Stomach (tissue), 9 donors: ENCODE data around the gene SYNE4. TPM values are rescaled to one million over a fixed set of nuclear protein-coding genes. Genes with fewer than 3 reads are reported as not detected.
"Not testable (repeated sequence)": the region's sequence is repeated elsewhere in the genome, so short reads cannot be mapped to it uniquely, and the experiment has no call there.

ENCODE experiments used
- DNase-seq, 2 donors: peaks; one replicate each; pipeline versions ENCODE4 v3.0.0 to v3.0.0-alpha.2; 2013 to 2019
- H3K27ac ChIP-seq, 5 donors: fragments of 200-600 bp in 4 of 5; sonication (generic) in 4 of 5; one replicate each; pipeline ENCODE4 v1.5.1; 2013 to 2019; ENCODE audit warnings: mild to moderate bottlenecking in 1 of 5, moderate library complexity in 1 of 5
- H3K27me3 ChIP-seq, 3 donors: fragments of 200-600 bp; sonication (generic); one replicate each; pipeline ENCODE4 v1.5.1; 2017 to 2019; ENCODE audit warnings: mixed run types in 1 of 3
- H3K36me3 ChIP-seq, 4 donors: fragments of 200-600 bp; sonication (generic); 1 replicate in 3 of 4; 2 replicates in 1 of 4; pipeline ENCODE4 v1.5.1; 2016 to 2019
- H3K4me1 ChIP-seq, 4 donors: fragments of 200-600 bp; sonication (generic); one replicate each; pipeline ENCODE4 v1.5.1; 2016 to 2019
- H3K4me3 ChIP-seq, 4 donors: fragments of 200-600 bp; sonication (generic) in 3 of 4; one replicate each; pipeline ENCODE4 v1.5.1; 2016 to 2019; ENCODE audit warnings: mild to moderate bottlenecking in 1 of 4
- H3K9me3 ChIP-seq, 4 donors: fragments of 200-600 bp; sonication (generic); one replicate each; pipeline ENCODE4 v1.5.1; 2016 to 2019
- EP300 ChIP-seq: sonication (generic); formaldehyde crosslinking; IDR thresholded peaks from one replicate; pipeline ENCODE4 v1.6.1; 2017; ENCODE audit warnings: antibody characterized with exemption
- POLR2A ChIP-seq, 4 donors: fragments of 450-650 bp; IDR thresholded peaks; one replicate each; pipeline ENCODE4 v1.6.1; 2016; ENCODE audit warnings: antibody characterized with exemption in 4 of 4, control low read depth in 2 of 4, mild to moderate bottlenecking in 1 of 4, moderate library complexity in 1 of 4
- POLR2AphosphoS5 ChIP-seq, 3 donors: sonication (generic); formaldehyde crosslinking; IDR thresholded peaks; one replicate each; pipeline ENCODE4 v1.6.1; 2016; ENCODE audit warnings: antibody characterized with exemption in 3 of 3
- WGBS, 5 donors: extraction: QIAGEN DNeasy Blood & Tissue Kit in 3 of 5; methylation state at CpG; one replicate each; pipeline versions ENCODE4 v1.1.5 to v1.1.7; 2013 to 2018; 5-methylcytosine and 5-hydroxymethylcytosine counted together
- intact Hi-C: fragments of 100-400 bp; cut with DNase I; formaldehyde crosslinking; loops from one replicate; pipeline ENCODE4 v1.15.1; 2023; ENCODE audit warnings: low total_unique reads
- polyA plus RNA-seq, 3 donors: library from polyadenylated mRNA; stranded (reverse); fragments of 200-250 nt; gene quantifications; one replicate each; pipeline ENCODE4 v1.2.3, GENCODE V29; 2013
- small RNA-seq, 4 donors: library from RNA; depleted of rRNA; stranded (forward); fragments of <200 nt; gene quantifications; one replicate each; pipeline ENCODE3, GENCODE V24; 2016
- total RNA-seq, 5 donors: library from RNA; depleted of rRNA; stranded (reverse); fragments of >200 nt; gene quantifications; one replicate each; pipeline versions ENCODE4 v1.1.0 to v1.2.3, GENCODE V29; 2014 to 2016
- TF ChIP-seq, protein P1 (sequence below), 7 experiments: fragments of 450-650 bp in 4 of 7; fragments of 200-600 bp in 3 of 7; sonication (generic) in 3 of 7; IDR thresholded peaks; one replicate each; pipeline ENCODE4 v1.5.1; 2016 to 2019; ENCODE audit warnings: antibody characterized with exemption in 7 of 7, control low read depth in 2 of 7, mild to moderate bottlenecking in 1 of 7
- donor health status: healthy with polysubstance abuse.
- donor health status: Bipolar disorder and iron deficiency.
- donor health status: healthy.

SYNE4 gene
- total and polyA plus RNA-seq, 8 donors = 1.3 to 11.2 (median 4.6) TPM; not detected in 1

DNA sequence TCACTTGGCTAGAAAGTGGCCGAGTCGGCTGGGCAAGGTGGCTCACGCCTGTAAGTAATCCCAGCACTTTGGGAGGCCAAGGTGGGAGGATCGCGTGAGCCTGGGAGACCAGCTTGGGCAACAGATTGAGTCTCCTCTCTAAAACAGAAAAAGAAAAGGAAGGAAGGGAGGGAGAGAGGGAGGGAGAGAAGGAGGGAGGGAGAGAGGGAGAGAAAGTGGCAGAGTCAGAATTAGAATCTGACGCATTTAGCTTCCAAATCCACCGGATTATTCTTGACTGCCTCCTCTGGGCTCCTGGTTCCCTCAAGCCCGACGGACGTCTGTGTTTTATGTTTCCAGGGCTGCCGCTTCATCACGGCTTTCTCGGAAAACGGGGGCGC, 50.0 kb downstream of the SYNE4 start:
- Histone ChIP-seq H3K4me1 (peaks cover 0 to 13% (median 8%) of the 10 kb centered on the region in 4 donors), H3K4me3 (peak overlapping the region; percentile 9 to 42 (median 24)), H3K9me3 (peaks cover 0 to 7% (median 6%) of the 10 kb centered on the region in 4 donors), H3K27ac (no peak overlapping the region), H3K27me3 (peaks cover 11 to 81% (median 35%) of the 10 kb centered on the region in 3 donors), H3K36me3 (no peaks in the 10 kb centered on the region)
- TF ChIP-seq EP300 (no peak), POLR2AphosphoS5 (IDR thresholded peaks at IDR 0.05) (no peak), POLR2A (IDR thresholded peaks at IDR 0.05) (no peak)
- TF ChIP-seq, protein P1, sequence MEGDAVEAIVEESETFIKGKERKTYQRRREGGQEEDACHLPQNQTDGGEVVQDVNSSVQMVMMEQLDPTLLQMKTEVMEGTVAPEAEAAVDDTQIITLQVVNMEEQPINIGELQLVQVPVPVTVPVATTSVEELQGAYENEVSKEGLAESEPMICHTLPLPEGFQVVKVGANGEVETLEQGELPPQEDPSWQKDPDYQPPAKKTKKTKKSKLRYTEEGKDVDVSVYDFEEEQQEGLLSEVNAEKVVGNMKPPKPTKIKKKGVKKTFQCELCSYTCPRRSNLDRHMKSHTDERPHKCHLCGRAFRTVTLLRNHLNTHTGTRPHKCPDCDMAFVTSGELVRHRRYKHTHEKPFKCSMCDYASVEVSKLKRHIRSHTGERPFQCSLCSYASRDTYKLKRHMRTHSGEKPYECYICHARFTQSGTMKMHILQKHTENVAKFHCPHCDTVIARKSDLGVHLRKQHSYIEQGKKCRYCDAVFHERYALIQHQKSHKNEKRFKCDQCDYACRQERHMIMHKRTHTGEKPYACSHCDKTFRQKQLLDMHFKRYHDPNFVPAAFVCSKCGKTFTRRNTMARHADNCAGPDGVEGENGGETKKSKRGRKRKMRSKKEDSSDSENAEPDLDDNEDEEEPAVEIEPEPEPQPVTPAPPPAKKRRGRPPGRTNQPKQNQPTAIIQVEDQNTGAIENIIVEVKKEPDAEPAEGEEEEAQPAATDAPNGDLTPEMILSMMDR (IDR thresholded peaks at IDR 0.05) = no peak
- WGBS, 5 donors = 29 to 40% (median 35%) methylated on average over 15 of the region's 15 CpGs
- no peak for DNase-seq
- intact Hi-C loops = no loop called here

DNA sequence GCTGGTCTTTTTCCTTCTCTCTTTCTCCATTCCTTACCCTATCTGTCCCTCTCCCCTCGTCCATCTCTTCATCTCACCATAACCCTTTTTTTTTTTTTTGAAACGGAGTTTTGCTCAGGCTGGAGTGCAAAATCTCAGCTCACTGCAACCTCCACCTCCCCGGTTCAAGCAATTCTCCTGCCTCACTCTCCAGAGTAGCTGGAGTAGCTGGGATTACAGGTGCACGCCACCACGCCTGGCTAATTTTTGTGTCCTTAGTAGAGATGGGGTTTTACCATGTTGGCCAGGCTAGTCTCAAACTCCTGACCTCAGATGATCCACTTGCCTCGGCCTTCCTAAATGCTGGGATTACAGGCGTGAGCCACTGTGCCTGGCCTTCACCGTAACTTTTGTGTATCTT, 51.2 kb downstream of the SYNE4 start:
- H3K9me3 ChIP-seq, intact Hi-C loops, DNase-seq, H3K4me3 ChIP-seq, H3K27ac ChIP-seq, H3K36me3 ChIP-seq: not testable (repeated sequence)
- 67 to 84% (median 75%) methylated on average over 8 of the region's 8 CpGs for WGBS, 5 donors
- Histone ChIP-seq H3K27me3 (peaks cover 11 to 69% (median 31%) of the 10 kb centered on the region in 3 donors), H3K4me1 (peaks cover 0 to 13% (median 8%) of the 10 kb centered on the region in 4 donors)

DNA sequence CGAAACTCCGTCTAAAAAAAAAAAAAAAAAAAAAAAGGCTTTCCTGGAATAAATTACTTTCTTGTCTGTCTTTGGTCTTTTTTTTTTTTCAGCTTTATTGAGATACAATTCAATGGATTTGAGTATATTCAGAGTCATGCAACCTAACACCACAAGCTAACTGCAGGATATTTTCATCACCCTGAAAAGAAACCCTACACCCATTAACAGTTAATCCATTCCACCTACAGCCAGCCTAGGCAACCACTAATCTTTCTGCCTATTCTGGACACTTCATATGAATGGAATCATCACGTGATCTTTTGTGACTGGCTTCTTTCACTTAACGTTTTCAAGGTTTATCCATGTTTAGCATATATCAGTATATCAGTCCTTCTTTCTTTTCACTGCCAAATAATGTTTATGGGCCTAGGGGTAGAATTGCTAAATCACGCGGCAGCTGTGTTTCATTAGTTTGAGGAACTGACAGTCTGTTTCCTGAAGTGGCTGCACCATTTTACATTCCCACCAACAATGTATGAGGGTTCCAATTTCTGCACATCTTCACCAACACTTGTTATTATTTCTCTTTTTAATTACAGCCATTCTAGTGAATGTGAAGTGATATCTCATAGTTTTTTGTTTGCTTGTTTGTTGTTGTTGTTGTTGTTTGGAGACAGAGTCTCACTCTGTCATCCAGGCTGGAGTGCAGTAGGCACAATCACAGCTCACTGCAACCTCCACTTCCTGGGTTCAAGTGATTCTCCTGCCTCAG, 52.6 kb downstream of the SYNE4 start:
- intact Hi-C loops = no loop called here

More for the DNA sequence above, 52.6 kb downstream of the SYNE4 start:
- peaks cover 0 to 7% (median 6%) of the 10 kb centered on the region in 4 donors for H3K9me3 ChIP-seq
- TF ChIP-seq EP300 (no peak), POLR2A (IDR thresholded peaks at IDR 0.05) (no peak), POLR2AphosphoS5 (IDR thresholded peaks at IDR 0.05) (no peak)
- TF ChIP-seq, protein P1 (IDR thresholded peaks at IDR 0.05) = no peak
- peaks cover 0 to 13% (median 8%) of the 10 kb centered on the region in 4 donors for H3K4me1 ChIP-seq
- no peaks in the 10 kb centered on the region for H3K36me3 ChIP-seq
- no peak overlapping the region for H3K4me3 ChIP-seq
- peaks cover 11 to 61% (median 31%) of the 10 kb centered on the region in 3 donors for H3K27me3 ChIP-seq
- no peak overlapping the region for H3K27ac ChIP-seq
- no peak for DNase-seq
- WGBS, 5 donors = 57 to 82% (median 74%) methylated on average over 6 of the region's 6 CpGs

Small RNA genes within 50 kb of the gene (small RNA-seq; reads per million reads assigned to genes)
- 0 reads per million in 4 donors for gene AF038458.1

Other genes starting within 250 kb of the SYNE4 start
- gene ARHGAP33, start 233.2 kb downstream of the SYNE4 start, total RNA-seq = 10 to 100 TPM in 4 of 5 donors, 1 to 10 TPM in 1; 5.1 to 73.6 (median 25.4) TPM
- 1 to 10 TPM; 1.4 to 8.0 (median 6.9) TPM for gene ARHGAP33, start 233.2 kb downstream of the SYNE4 start, polyA plus RNA-seq
- gene PRODH2, start 196.0 kb downstream of the SYNE4 start, total RNA-seq = not detected
- gene PRODH2, start 196.0 kb downstream of the SYNE4 start, polyA plus RNA-seq = under 1 TPM in 1 of 3 donors, not detected in 2; 0.23 TPM
- gene NPHS1, start 156.3 kb downstream of the SYNE4 start, total RNA-seq = 10 to 100 TPM in 1 of 5 donors, 1 to 10 TPM in 1, under 1 TPM in 1, not detected in 2; 0.37 to 17.9 (median 5.4) TPM
- under 1 TPM; 0.10 to 0.61 (median 0.25) TPM for gene NPHS1, start 156.3 kb downstream of the SYNE4 start, polyA plus RNA-seq
- gene KIRREL2, start 151.9 kb downstream of the SYNE4 start, total RNA-seq = under 1 TPM in 2 of 5 donors, not detected in 3; 0.43 to 0.73 TPM
- gene KIRREL2, start 151.9 kb downstream of the SYNE4 start, polyA plus RNA-seq = under 1 TPM in 2 of 3 donors, not detected in 1; 0.56 to 0.65 TPM
- gene APLP1, start 140.2 kb downstream of the SYNE4 start, total RNA-seq = 10 to 100 TPM in 4 of 5 donors, 1 to 10 TPM in 1; 5.3 to 76.5 (median 18.8) TPM
- 10 to 100 TPM; 12.5 to 31.3 (median 18.1) TPM for gene APLP1, start 140.2 kb downstream of the SYNE4 start, polyA plus RNA-seq
- gene NFKBID, start 108.3 kb downstream of the SYNE4 start, total RNA-seq = 10 to 100 TPM in 3 of 5 donors, 1 to 10 TPM in 1, not detected in 1; 6.6 to 42.0 (median 17.6) TPM
- gene NFKBID, start 108.3 kb downstream of the SYNE4 start, polyA plus RNA-seq = 1 to 10 TPM; 2.4 to 7.1 (median 3.3) TPM
- gene HCST, start 106.3 kb downstream of the SYNE4 start, total RNA-seq = 10 to 100 TPM in 1 of 5 donors, 1 to 10 TPM in 1, not detected in 3; 5.0 to 12.5 TPM
- gene HCST, start 106.3 kb downstream of the SYNE4 start, polyA plus RNA-seq = 10 to 100 TPM in 1 of 3 donors, 1 to 10 TPM in 2; 8.2 to 11.3 (median 9.2) TPM
- gene TYROBP, start 100.5 kb downstream of the SYNE4 start, total RNA-seq = 10 to 100 TPM in 2 of 5 donors, 1 to 10 TPM in 1, not detected in 2; 9.4 to 72.3 (median 14.1) TPM
- gene TYROBP, start 100.5 kb downstream of the SYNE4 start, polyA plus RNA-seq = 100 to 1,000 TPM in 1 of 3 donors, 10 to 100 TPM in 2; 38.4 to 106 (median 87.2) TPM
- 10 to 100 TPM in 2 of 5 donors, 1 to 10 TPM in 2, under 1 TPM in 1; 0.73 to 48.1 (median 4.0) TPM for gene LRFN3, start 72.4 kb downstream of the SYNE4 start, total RNA-seq
- gene LRFN3, start 72.4 kb downstream of the SYNE4 start, polyA plus RNA-seq = 1 to 10 TPM; 2.0 to 6.7 (median 2.6) TPM
- 10 to 100 TPM in 3 of 5 donors, 1 to 10 TPM in 1, not detected in 1; 8.0 to 38.1 (median 21.1) TPM for gene SDHAF1, start 13.6 kb downstream of the SYNE4 start, total RNA-seq
- 10 to 100 TPM; 19.2 to 31.2 (median 28.3) TPM for gene SDHAF1, start 13.6 kb downstream of the SYNE4 start, polyA plus RNA-seq
- 100 to 1,000 TPM in 2 of 5 donors, 10 to 100 TPM in 1, 1 to 10 TPM in 2; 8.8 to 187 (median 44.2) TPM for gene ALKBH6, start 5.4 kb upstream of the SYNE4 start, total RNA-seq
- gene ALKBH6, start 5.4 kb upstream of the SYNE4 start, polyA plus RNA-seq = 10 to 100 TPM in 2 of 3 donors, 1 to 10 TPM in 1; 9.8 to 25.8 (median 13.7) TPM
- gene CLIP3, start 24.1 kb upstream of the SYNE4 start, total RNA-seq = 10 to 100 TPM in 1 of 5 donors, 1 to 10 TPM in 4; 1.8 to 17.1 (median 7.5) TPM
- 1 to 10 TPM; 4.5 to 8.3 (median 5.5) TPM for gene CLIP3, start 24.1 kb upstream of the SYNE4 start, polyA plus RNA-seq
- 10 to 100 TPM in 1 of 5 donors, 1 to 10 TPM in 1, under 1 TPM in 2, not detected in 1; 0.29 to 12.8 (median 5.1) TPM for gene THAP8, start 45.5 kb upstream of the SYNE4 start, total RNA-seq
- gene THAP8, start 45.5 kb upstream of the SYNE4 start, polyA plus RNA-seq = 1 to 10 TPM; 4.4 to 4.7 (median 4.7) TPM
- 10 to 100 TPM in 1 of 5 donors, 1 to 10 TPM in 3, under 1 TPM in 1; 0.29 to 15.2 (median 2.7) TPM for gene WDR62, start 46.1 kb upstream of the SYNE4 start, total RNA-seq
- gene WDR62, start 46.1 kb upstream of the SYNE4 start, polyA plus RNA-seq = 1 to 10 TPM in 2 of 3 donors, under 1 TPM in 1; 0.31 to 1.3 (median 1.2) TPM
- not detected for gene OVOL3, start 102.3 kb upstream of the SYNE4 start, total RNA-seq
- not detected for gene OVOL3, start 102.3 kb upstream of the SYNE4 start, polyA plus RNA-seq
- 100 to 1,000 TPM in 1 of 5 donors, 10 to 100 TPM in 4; 16.2 to 199 (median 42.8) TPM for gene POLR2I, start 106.1 kb upstream of the SYNE4 start, total RNA-seq
- 100 to 1,000 TPM in 2 of 3 donors, 10 to 100 TPM in 1; 84.0 to 123 (median 117) TPM for gene POLR2I, start 106.1 kb upstream of the SYNE4 start, polyA plus RNA-seq
- gene TBCB, start 106.7 kb upstream of the SYNE4 start, total RNA-seq = 100 to 1,000 TPM in 1 of 5 donors, 10 to 100 TPM in 4; 32.1 to 263 (median 71.0) TPM
- 100 to 1,000 TPM; 137 to 165 (median 140) TPM for gene TBCB, start 106.7 kb upstream of the SYNE4 start, polyA plus RNA-seq
- 100 to 1,000 TPM in 4 of 5 donors, 10 to 100 TPM in 1; 93.7 to 188 (median 115) TPM for gene CAPNS1, start 131.3 kb upstream of the SYNE4 start, total RNA-seq
- gene CAPNS1, start 131.3 kb upstream of the SYNE4 start, polyA plus RNA-seq = 100 to 1,000 TPM; 500 to 575 (median 554) TPM
- 10 to 100 TPM in 2 of 5 donors, 1 to 10 TPM in 2, not detected in 1; 4.0 to 21.0 (median 10.4) TPM for gene COX7A1, start 143.6 kb upstream of the SYNE4 start, total RNA-seq
- gene COX7A1, start 143.6 kb upstream of the SYNE4 start, polyA plus RNA-seq = 10 to 100 TPM; 31.9 to 43.4 (median 32.7) TPM
- gene ZNF565, start 205.9 kb upstream of the SYNE4 start, total RNA-seq = 10 to 100 TPM in 1 of 5 donors, 1 to 10 TPM in 3, under 1 TPM in 1; 0.45 to 16.3 (median 2.3) TPM
- 1 to 10 TPM; 2.1 to 3.4 (median 2.3) TPM for gene ZNF565, start 205.9 kb upstream of the SYNE4 start, polyA plus RNA-seq
- 100 to 1,000 TPM in 1 of 5 donors, 10 to 100 TPM in 3, 1 to 10 TPM in 1; 8.7 to 108 (median 63.5) TPM for gene ZNF146, start 206.3 kb upstream of the SYNE4 start, total RNA-seq
- 10 to 100 TPM; 19.2 to 24.7 (median 22.2) TPM for gene ZNF146, start 206.3 kb upstream of the SYNE4 start, polyA plus RNA-seq